ENCODE results near the gene SLC6A2.

SLC6A2 gene

GRCh38 chr16:55661941-55662643 lies 6.3 kb downstream of the SLC6A2 start:
- peaks cover 0 to 9% of the 10 kb centered on the region in 2 donors for H3K9me3 Mint-ChIP-seq

GRCh38 chr16:55662644-55663031 lies 6.8 kb downstream of the SLC6A2 start:
- H3K27me3 Mint-ChIP-seq: no peaks in the 10 kb centered on the region
- no peaks in the 10 kb centered on the region for H3K4me1 Mint-ChIP-seq
- no peak for DNase-seq
- no peak overlapping the region for H3K27ac Mint-ChIP-seq
- H3K9me3 Mint-ChIP-seq: peaks cover 0 to 9% of the 10 kb centered on the region in 2 donors
- ATAC-seq: no peak
- H3K4me3 Mint-ChIP-seq: no peak overlapping the region

More at GRCh38 chr16:55661941-55662643, 6.3 kb downstream of the SLC6A2 start:
- DNase-seq (no peak), ATAC-seq (no peak)
- H3K27me3 Mint-ChIP-seq: peaks cover 5% of the 10 kb centered on the region
- no peak overlapping the region for H3K27ac Mint-ChIP-seq
- no peak overlapping the region for H3K4me3 Mint-ChIP-seq
- H3K4me1 Mint-ChIP-seq: no peaks in the 10 kb centered on the region

- no peak overlapping the region for H3K4me3 Mint-ChIP-seq
- no peaks in the 10 kb centered on the region for H3K27me3 Mint-ChIP-seq
- DNase-seq (no peak), ATAC-seq (no peak)
- H3K9me3 Mint-ChIP-seq: peaks cover 0 to 9% of the 10 kb centered on the region in 2 donors
- no peaks in the 10 kb centered on the region for H3K4me1 Mint-ChIP-seq
- peak overlapping the region in 1 of 2 donors; percentile 59 for H3K27ac Mint-ChIP-seq
These were observed 7.4 kb downstream of the SLC6A2 start for GRCh38 chr16:55663225-55663624.

GRCh38 chr16:55663765-55664677 lies 8.2 kb downstream of the SLC6A2 start:
- no peaks in the 10 kb centered on the region for H3K4me1 Mint-ChIP-seq
- H3K27ac Mint-ChIP-seq: no peak overlapping the region
- peaks cover 0 to 9% of the 10 kb centered on the region in 2 donors for H3K9me3 Mint-ChIP-seq
- H3K4me3 Mint-ChIP-seq: no peak overlapping the region
- no peaks in the 10 kb centered on the region for H3K27me3 Mint-ChIP-seq
- DNase-seq: no peak
- no peak for ATAC-seq

GRCh38 chr16:55664786-55665407 lies 9.1 kb downstream of the SLC6A2 start:
- Mint-ChIP-seq H3K4me1 (no peaks in the 10 kb centered on the region), H3K27me3 (no peaks in the 10 kb centered on the region), H3K9me3 (peaks cover 0 to 9% of the 10 kb centered on the region in 2 donors), H3K27ac (no peak overlapping the region), H3K4me3 (no peak overlapping the region)
- ATAC-seq: no peak
- no peak for DNase-seq

GRCh38 chr16:55665511-55665910 lies 9.7 kb downstream of the SLC6A2 start:
- Mint-ChIP-seq H3K27ac (peak overlapping the region in 1 of 2 donors; percentile 30), H3K4me3 (no peak overlapping the region), H3K9me3 (peaks cover 0 to 9% of the 10 kb centered on the region in 2 donors), H3K4me1 (no peaks in the 10 kb centered on the region), H3K27me3 (no peaks in the 10 kb centered on the region)
- no peak for ATAC-seq
- DNase-seq: no peak

- H3K27ac Mint-ChIP-seq: no peak overlapping the region
- H3K4me3 Mint-ChIP-seq: no peak overlapping the region
- no peak for DNase-seq
- H3K9me3 Mint-ChIP-seq: peaks cover 0 to 14% of the 10 kb centered on the region in 2 donors
- no peaks in the 10 kb centered on the region for H3K27me3 Mint-ChIP-seq
- no peak for ATAC-seq
- H3K4me1 Mint-ChIP-seq: no peaks in the 10 kb centered on the region
These were observed 10.2 kb downstream of the SLC6A2 start for GRCh38 chr16:55666012-55666411.

GRCh38 chr16:55667753-55668152 lies 12.0 kb downstream of the SLC6A2 start:
- no peak overlapping the region for H3K4me3 Mint-ChIP-seq
- ATAC-seq: no peak
- no peak for DNase-seq
- H3K9me3 Mint-ChIP-seq: peaks cover 0 to 16% of the 10 kb centered on the region in 2 donors
- H3K27me3 Mint-ChIP-seq: no peaks in the 10 kb centered on the region
- H3K27ac Mint-ChIP-seq: no peak overlapping the region
- H3K4me1 Mint-ChIP-seq: no peaks in the 10 kb centered on the region

GRCh38 chr16:55668340-55669281 lies 12.8 kb downstream of the SLC6A2 start:
- no peaks in the 10 kb centered on the region for H3K4me1 Mint-ChIP-seq
- no peak overlapping the region for H3K4me3 Mint-ChIP-seq
- H3K9me3 Mint-ChIP-seq: peaks cover 0 to 10% of the 10 kb centered on the region in 2 donors
- ATAC-seq (no peak), DNase-seq (no peak)
- H3K27me3 Mint-ChIP-seq: no peaks in the 10 kb centered on the region
- H3K27ac Mint-ChIP-seq: no peak overlapping the region

GRCh38 chr16:55671206-55671973 lies 15.6 kb downstream of the SLC6A2 start:
- H3K9me3 Mint-ChIP-seq: peaks cover 0 to 7% of the 10 kb centered on the region in 2 donors
- H3K27me3 Mint-ChIP-seq: no peaks in the 10 kb centered on the region
- H3K4me1 Mint-ChIP-seq: no peaks in the 10 kb centered on the region
- DNase-seq: no peak
- no peak overlapping the region for H3K4me3 Mint-ChIP-seq
- H3K27ac Mint-ChIP-seq: peak overlapping the region in 1 of 2 donors; percentile 67
- ATAC-seq: no peak

- no peak overlapping the region for H3K27ac Mint-ChIP-seq
- no peaks in the 10 kb centered on the region for H3K4me1 Mint-ChIP-seq
- peaks cover 0 to 7% of the 10 kb centered on the region in 2 donors for H3K9me3 Mint-ChIP-seq
- H3K27me3 Mint-ChIP-seq: no peaks in the 10 kb centered on the region
- H3K4me3 Mint-ChIP-seq: no peak overlapping the region
- DNase-seq (no peak), ATAC-seq (no peak)
These were observed 16.1 kb downstream of the SLC6A2 start for GRCh38 chr16:55671974-55672280.

- ATAC-seq: no peak
- no peaks in the 10 kb centered on the region for H3K4me1 Mint-ChIP-seq
- DNase-seq: no peak
- H3K4me3 Mint-ChIP-seq: no peak overlapping the region
- peaks cover 0 to 7% of the 10 kb centered on the region in 2 donors for H3K9me3 Mint-ChIP-seq
- H3K27ac Mint-ChIP-seq: no peak overlapping the region
- no peaks in the 10 kb centered on the region for H3K27me3 Mint-ChIP-seq
These were observed 16.7 kb downstream of the SLC6A2 start for GRCh38 chr16:55672471-55672870.

- Mint-ChIP-seq H3K27ac (no peak overlapping the region), H3K27me3 (no peaks in the 10 kb centered on the region), H3K9me3 (no peaks in the 10 kb centered on the region), H3K4me3 (no peak overlapping the region), H3K4me1 (no peaks in the 10 kb centered on the region)
- DNase-seq (no peak), ATAC-seq (no peak)
These were observed 22.5 kb downstream of the SLC6A2 start for GRCh38 chr16:55678161-55678821.

GRCh38 chr16:55682086-55682485 lies 26.3 kb downstream of the SLC6A2 start:
- Mint-ChIP-seq H3K27ac (no peak overlapping the region), H3K27me3 (no peaks in the 10 kb centered on the region), H3K4me1 (no peaks in the 10 kb centered on the region), H3K9me3 (no peaks in the 10 kb centered on the region), H3K4me3 (no peak overlapping the region)
- no peak for DNase-seq
- no peak for ATAC-seq

Measured in stimulated activated naive CD8-positive, alpha-beta T cell treated with anti-CD3 and anti-CD28 coated beads, Interleukin-15, amount 100 ng/mL, for 72 hours (primary cell).